HG03097 (cell line): ENCODE data around the gene NDUFV2.
A peak's percentile ranks its signal among the peaks of the same experiment; 100 is the strongest.

Source experiments
- ATAC-seq: cut with Tn5 transposase; IDR thresholded peaks from one replicate; pipeline ENCODE4 v1.9.1; 2021; ENCODE audit not compliant: unreplicated experiment, low FRiP score

NDUFV2 gene

GRCh38 chr18:9113468-9114149 is 11.1 kb downstream of the NDUFV2 start:
- ATAC-seq, result no peak

- ATAC-seq, result no peak
Observed at GRCh38 chr18:9115984-9116383, 13.5 kb downstream of the NDUFV2 start.

- no peak for ATAC-seq
Observed at GRCh38 chr18:9117980-9118841, 15.7 kb downstream of the NDUFV2 start.

DNA sequence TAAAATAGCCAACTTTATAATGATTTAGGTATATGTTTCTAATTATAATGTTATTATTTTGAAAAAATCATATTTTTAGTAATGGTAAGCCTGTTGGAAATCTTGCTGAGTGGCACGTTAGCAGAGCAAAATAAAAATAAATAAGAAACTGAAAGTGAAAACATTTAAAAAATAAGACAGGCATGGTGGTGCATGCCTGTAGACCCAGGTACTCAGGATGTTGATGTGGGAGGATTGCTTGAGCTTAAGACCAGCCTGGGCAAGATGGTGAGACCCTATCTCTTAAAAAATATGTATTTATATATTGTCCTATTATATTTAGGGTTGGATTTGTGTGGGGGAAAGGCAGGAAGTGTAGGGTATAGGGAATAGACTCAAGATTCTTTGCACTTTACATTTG is 18.3 kb downstream of the NDUFV2 start:
- ATAC-seq, result no peak

GRCh38 chr18:9123520-9123919 is 21.0 kb downstream of the NDUFV2 start:
- no peak for ATAC-seq

DNA sequence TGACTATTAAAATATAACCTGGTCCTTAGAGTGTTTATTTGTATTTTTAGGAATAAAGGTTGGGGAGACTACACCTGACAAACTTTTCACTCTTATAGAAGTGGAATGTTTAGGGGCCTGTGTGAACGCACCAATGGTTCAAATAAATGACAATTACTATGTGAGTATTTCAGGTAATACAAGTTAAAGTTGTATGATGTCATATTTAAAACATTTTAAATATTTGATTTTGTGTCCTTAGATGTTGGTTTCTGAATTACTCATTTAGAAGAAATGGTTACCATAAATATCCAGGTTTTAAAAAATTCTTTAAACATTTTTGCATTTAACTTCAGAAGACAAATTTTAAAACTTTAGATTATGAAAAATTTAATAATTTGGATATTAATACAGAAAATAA is 22.3 kb downstream of the NDUFV2 start:
- ATAC-seq, result no peak

GRCh38 chr18:9126337-9126736 is 23.8 kb downstream of the NDUFV2 start:
- no peak for ATAC-seq

- no peak for ATAC-seq
Observed at GRCh38 chr18:9130195-9130594, 27.7 kb downstream of the NDUFV2 start.

DNA sequence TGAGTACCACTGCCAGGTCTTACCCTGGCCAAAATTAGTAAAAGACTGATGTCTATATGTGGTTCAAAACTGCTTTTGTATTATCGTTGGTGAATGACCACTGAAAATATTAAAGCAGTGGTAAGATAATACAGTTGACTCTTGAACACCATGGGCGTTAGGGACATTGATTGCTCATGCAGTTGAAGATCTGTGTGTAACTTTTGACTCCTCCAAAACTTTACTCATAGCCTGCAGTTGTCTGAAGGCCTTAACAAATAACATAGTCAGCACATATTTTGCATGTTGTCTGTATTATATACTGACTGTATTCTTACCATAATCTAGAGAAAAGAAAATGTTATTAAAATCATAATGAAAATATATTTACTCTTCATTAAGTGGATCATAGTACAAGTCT is 28.3 kb downstream of the NDUFV2 start:
- ATAC-seq, result no peak

- no peak for ATAC-seq
Observed at GRCh38 chr18:9132628-9133027, 30.1 kb downstream of the NDUFV2 start.

DNA sequence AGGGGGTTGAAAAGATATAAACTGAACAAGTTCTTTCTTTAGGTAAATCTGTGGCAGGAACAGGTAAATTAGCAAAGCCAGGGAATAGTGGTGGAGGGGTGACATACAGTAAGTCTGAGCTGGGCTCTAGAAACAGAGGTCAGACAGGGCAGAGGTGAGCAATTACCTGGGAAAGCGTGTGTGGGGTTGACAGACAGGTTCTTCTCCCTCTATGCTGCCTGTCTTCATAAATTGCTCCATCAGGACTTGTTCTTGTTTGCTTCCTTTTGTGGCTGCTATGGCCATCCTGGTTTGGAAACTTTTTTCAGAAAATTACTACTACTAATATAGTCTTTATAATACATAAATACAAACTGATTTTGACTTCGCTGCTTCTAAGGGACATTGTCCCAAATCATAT is 30.7 kb downstream of the NDUFV2 start:
- no peak for ATAC-seq

DNA sequence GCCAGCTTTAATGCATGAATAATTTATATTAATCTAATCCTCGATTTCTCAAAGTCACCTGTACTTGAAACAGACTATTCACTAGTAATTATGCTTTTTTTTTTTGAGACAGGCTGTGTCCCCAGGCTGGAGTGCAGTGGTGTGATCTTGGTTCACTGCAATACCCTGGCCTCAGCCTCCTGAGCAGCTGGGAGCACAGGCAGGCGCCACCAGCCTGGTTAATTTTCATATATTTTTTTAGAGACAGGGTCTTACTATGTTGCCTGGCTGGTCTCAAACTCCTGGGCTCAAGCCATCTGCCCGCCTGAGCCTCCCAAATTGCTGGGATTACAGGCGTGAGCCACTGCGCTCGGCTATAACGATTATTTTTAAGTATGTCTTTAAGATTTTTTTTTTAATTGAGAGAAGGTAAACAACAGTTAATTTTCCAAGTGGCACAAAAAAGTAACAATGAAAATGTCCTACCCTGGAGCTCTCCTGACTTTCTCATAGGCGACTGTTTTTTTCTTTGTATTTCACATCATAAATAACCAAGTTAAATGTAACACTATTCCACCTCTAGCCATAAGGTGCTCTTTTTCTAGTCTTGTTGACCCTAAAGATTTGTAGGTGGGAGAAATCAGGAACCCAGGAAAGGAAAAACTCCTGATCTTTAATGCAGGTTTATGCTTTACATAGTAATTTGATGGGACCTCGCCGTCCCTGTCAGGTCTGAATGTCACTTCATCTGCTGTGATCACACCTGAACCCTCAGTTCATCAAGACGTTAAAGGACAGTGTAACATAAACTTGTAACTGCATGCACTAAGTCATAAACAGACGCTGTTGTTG is 32.8 kb downstream of the NDUFV2 start:
- no peak for ATAC-seq

- peak; percentile 22 for ATAC-seq
Observed at GRCh38 chr18:9135912-9136314, 33.4 kb downstream of the NDUFV2 start.

DNA sequence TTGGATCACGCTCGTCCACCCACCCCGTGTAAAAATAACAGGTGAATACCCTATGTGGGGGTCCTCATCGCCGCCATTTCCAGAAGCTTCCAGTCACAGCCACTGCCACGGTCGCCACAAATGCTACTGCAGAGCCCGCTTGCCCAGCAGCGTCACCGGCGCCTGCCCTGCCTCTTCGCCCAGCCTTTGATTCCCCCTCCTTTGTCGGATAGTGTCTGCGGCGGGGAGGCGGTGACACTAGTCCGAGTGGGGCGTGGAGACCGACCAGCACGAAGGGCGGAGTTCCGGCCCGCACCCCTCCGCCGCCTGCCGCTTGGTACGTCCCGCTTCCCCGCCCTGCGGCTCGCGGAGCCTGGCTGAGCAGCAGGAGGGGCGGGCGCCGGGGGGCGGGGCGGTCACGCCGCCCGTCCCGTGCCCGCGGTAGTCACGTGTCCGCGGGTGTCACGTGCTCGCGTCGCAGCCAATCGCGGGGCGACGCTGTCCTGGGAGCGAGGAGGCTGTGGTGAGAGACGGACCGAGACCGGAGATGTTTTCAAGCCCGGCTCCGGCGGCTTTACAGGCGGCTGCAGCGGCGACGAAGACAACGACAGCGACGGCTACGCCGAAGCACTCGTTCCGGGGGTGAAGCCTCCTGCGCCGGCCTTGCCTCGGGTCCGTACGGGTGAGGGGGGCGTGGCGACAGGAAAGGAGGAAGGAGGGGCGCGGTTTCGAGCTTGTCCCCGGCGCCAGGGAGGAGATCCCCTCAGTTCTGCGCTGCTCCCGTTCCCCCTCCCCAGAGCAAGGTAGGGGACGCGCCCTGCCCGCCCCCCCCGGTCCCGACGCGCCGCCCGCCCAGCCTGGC is 34.0 kb downstream of the NDUFV2 start, which contains the start of gene ANKRD12:
TSS of gene ANKRD12 (plus strand) at position 467 of the 841 bp plus-strand sequence. CDS start 45,652 bp downstream, outside the sequence.
- ATAC-seq, result peak; percentile 63

DNA sequence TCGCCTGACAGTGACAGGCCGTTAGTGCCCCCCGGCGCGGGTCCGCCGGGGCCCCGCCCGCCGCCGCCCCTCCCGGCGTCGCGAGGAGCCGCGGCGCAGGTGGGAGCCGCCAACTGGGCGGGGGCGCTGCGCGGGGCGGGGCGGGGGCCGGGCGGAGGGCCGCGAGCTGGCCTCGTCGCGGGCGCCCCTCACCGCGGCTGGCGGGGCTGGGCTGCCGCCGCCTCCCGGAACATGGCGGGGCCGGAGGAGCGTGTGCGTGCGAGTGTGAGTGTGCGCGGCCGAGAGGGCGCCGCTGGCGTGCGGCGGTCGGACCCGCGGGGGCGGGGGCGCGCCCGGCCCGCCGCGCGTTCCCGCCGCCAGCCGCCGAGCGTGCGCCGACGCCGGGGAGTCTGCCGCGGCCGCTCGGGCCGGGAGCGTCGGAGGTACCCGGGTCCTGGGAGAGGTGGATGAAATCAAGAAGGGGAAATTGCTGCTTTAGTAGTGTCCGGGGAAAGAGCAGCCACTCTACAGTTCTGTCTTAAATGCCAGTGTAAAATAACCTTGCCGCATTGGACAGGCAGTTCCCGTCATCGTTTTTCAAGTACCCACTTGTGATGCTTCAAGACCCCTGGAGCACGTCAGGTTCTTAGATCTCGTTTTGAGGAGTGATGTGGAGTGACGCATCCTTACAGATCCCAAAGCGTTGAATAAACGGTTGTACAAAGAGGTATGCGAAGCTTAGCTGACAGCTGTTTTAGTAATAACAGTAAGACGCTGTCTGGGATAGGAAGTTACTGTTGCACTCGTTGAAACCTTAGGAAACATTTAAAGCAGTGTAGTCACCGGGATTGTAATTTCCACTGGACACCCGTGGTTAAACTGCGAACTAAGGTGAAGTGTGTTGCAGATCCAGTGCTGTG is 34.9 kb downstream of the NDUFV2 start:
- peak; percentile 39 for ATAC-seq

DNA sequence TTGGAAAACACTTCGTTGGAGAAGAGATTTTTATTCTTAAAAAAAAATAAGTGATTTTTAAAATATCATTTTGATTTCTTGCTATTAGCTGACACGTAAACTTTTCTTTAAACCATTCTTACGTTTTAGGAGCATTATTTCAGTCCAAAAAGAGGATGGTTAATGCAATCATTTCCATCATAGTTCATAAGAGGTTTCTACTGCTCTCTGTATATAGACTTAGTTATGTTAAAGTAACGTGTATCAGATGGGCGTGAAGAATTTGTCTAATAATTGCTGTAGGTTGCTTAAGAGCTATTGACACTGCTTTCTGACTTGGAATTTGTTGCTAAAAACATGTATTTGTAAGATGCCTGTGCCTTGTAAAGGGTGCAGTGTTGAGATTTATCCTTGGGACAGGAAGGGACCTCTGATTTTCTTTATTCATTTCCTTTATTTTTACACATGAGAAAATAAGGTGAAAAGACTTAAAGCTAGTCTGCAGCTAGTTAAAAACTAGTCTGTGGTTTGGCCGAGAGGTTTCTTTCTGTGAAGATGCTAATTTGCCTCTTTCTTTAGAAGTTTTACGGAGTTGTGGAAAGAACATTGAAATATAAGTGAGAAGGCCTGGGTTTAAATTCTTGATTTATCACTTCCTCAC is 37.0 kb downstream of the NDUFV2 start:
- no peak for ATAC-seq

DNA sequence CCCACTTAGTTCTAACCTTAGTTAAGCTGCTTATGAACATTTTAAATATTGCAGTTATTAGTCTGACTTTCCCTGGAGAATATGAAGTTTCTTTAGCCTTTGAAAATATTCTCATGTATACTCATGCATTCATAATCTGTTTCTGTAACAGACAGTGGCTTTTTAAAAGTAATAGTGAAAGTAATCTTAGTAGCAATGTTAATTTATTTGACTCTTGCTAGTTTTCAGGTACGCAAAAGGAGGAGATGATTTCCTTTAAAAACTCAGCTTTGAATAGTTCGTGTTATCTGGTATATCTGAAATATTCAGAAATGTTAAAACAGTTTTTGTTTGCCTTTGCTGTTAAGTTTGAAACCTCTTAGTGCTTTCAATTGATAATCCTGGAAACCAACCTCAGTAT is 37.9 kb downstream of the NDUFV2 start:
- no peak for ATAC-seq

DNA sequence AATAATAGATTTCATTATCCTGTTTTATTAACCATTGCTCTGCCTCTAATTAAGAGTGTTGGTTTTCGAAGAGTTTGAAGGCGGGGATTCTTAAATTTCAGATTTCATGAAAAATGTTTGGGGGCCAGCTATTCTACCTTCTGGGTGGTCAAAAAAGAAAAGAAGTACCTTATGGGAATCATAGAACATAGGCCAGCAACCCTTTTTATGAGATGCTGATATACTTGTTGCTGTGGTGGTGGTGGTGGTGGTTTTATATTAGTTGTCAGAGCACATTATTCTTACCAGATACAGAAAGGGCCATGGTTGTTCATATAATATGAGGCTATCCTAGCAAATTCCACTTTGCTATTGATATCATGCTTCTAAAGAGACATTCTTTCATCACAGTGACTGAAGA is 38.5 kb downstream of the NDUFV2 start:
- ATAC-seq, result no peak

- no peak for ATAC-seq
Observed at GRCh38 chr18:9146224-9146623, 43.7 kb downstream of the NDUFV2 start.
